GM19455 (cell line): Measurements from ENCODE around the gene CHMP6.
"Not testable (repeated sequence)": the region's sequence is repeated elsewhere in the genome, so short reads cannot be mapped to it uniquely, and the experiment has no call there.

Source experiments
- ATAC-seq: cut with Tn5 transposase; IDR thresholded peaks from one replicate; pipeline ENCODE4 v1.9.1; 2021; ENCODE audit not compliant: unreplicated experiment

CHMP6 gene

GRCh38 chr17:81010935-81011334 lies 19.3 kb downstream of the CHMP6 start:
- ATAC-seq: no peak

- ATAC-seq: no peak
Observed at GRCh38 chr17:81011951-81012350, 20.3 kb downstream of the CHMP6 start.

DNA sequence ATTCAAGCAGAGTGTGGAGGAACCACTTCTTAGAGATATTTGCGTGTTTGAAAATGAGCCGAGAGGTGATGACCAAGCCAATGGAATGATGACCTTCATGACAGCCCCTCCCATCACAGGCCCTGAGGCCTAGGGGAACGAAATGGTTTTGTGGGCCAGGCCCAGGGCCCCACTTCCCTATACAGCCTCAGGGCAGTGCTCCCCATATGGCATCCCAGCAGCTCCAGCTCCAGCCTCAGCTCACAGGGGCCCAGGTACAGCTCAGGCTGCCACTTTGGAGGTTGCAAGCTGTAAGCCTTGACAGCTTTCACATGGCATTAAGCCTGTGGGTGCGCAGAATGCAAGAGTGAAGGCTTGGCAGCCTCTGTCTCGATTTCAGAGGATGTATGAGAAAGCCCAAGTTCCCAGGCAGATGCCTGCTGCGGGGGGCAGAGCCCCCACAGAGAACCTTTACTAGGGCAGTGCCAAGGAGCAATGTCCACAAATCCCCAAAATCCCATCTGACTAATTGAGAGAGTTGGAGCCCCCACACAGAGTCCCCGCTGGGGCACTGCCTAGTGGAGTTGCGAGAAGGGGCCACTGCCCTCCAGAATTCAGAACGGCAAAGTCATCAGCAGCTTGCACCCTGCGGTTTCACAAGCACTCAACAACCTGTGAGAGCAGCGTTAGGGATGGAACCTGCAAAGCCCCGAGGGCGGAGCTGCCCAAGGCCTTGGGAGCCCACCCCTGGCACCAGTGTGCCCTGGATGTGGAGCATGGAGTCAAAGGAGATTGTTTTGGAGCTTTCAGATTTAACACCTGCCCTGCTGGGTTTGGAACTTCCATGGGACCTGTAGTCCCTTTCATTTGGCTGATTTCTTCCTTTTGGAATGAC lies 21.2 kb downstream of the CHMP6 start:
- ATAC-seq: no peak

DNA sequence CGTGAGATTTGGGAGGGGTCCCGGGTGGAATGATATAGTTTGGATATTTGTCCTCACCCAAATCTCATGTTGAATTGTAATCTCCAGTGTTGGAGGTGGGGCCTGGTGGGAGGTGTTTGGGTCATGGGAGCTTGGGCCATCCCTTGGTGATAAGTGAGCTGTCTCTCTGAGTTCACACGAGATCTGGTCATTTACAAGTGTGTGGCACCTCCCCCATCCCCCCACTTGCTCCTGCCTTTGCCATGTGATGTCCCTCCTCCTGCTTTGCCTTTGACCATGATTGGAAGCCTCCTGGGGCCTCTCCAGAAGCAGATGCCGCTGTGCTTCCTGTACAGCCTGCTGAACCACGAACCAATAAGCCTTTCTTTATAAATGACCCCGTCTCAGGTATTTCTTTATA lies 22.0 kb downstream of the CHMP6 start:
- ATAC-seq: no peak

DNA sequence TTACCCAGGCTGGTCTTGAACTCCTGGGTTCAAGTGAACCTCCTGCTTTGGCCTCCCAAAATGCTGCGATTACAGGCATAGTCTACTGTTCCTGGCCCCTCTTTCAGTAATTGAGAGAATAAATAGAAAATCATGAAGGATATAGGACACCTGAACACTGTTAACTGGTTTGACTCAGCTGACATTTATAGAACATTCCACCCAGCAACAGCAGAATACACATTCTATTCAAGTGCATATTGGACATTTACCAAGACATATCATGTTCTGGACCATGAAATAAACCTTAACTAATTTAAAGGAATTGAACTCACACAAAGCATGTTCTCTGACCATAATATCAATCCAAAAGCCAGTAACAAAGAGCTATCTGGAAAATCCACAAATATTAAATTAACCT lies 23.5 kb downstream of the CHMP6 start:
- no peak for ATAC-seq

DNA sequence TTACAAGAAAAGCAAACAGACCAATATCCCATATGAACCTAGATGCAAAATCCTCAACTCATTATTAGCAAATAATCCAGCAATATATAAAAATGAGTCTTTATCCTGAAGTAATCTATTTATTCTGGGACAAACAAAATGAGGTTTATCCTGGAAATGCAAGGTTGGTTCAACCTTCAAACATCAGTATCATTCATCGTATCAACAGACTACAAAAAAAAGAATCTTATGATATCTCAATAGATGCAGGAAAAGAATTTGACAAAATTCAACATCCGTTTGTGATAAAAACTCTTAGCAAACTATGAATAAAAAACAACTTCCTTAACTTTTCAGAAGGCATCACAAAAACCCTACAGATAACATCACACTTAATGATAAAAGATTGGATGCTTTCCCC lies 24.9 kb downstream of the CHMP6 start:
- ATAC-seq: no peak

DNA sequence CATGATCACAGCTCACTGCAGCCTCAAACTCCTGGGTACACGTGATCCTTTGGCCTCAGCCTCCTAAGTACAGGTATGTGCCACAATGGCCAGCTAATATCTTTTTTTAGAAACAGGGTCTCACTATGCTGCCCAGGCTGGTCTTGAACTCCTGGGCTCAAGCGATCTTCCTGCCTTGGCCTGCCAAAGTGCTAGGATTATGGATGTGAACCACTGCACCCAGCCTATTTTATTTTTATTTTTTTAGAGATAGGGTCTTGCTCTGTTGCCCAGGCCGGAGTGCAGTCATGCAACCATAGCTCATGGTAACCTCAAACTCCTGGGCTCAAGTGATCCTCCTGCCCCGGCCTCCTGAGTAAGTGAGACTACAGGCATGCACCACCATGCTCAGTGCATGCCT lies 25.7 kb downstream of the CHMP6 start:
- not testable (repeated sequence) for ATAC-seq

- ATAC-seq: no peak
Observed at GRCh38 chr17:81018044-81018802, 26.6 kb downstream of the CHMP6 start.

- no peak for ATAC-seq
Observed at GRCh38 chr17:81019563-81020442, 28.2 kb downstream of the CHMP6 start.

GRCh38 chr17:81020443-81020766 lies 28.8 kb downstream of the CHMP6 start:
- no peak for ATAC-seq

- no peak for ATAC-seq
Observed at GRCh38 chr17:81020767-81021497, 29.3 kb downstream of the CHMP6 start.

- ATAC-seq: no peak
Observed at GRCh38 chr17:81021531-81022343, 30.1 kb downstream of the CHMP6 start.

DNA sequence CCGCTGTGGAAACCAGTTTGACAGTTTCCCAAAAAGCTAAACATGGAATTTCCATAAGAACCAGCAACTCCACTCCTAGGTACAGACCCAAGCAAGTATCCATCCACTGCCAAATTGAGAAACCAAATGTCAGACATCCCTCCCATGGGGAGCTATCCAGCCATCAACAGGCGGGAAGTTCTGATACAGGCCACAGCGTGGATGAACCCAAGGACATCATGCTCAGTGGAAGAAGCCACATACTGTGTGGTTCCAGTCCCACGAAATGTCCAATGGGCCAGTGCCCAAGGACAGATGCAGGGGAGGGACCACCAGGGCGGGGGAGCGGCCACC lies 30.7 kb downstream of the CHMP6 start:
- no peak for ATAC-seq

DNA sequence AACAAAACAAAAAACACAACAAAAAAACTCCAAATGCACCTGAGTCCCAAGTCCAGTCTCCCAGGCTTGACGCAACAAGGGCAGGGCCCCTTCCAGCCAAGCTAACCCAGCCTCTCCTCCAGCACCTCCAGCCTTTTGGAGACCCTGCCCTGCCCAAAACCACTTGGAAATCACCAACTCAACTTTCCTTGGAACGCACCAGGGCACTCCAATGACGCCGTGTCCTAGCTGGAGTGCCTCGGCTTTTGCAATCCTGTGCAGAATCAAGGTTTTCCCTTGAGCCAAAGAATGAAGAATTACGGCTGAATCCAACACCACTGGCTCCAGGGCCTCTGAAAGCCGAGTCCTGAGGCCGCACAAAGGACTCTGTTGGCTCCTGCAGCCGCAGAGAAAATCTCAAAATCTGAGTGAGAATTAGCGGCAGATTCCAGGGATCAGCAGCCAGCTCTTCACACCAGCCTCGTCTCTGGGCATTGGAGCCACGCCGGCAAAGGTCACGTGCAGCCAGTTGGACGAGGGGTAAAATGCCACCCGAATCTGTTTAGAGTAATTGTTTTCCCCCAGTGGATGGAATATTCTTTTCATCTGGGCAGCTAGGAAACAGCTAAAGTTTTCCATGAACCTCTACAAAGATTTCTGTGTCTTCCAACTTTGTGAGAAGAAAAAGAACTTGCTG lies 33.6 kb downstream of the CHMP6 start:
- ATAC-seq: no peak

DNA sequence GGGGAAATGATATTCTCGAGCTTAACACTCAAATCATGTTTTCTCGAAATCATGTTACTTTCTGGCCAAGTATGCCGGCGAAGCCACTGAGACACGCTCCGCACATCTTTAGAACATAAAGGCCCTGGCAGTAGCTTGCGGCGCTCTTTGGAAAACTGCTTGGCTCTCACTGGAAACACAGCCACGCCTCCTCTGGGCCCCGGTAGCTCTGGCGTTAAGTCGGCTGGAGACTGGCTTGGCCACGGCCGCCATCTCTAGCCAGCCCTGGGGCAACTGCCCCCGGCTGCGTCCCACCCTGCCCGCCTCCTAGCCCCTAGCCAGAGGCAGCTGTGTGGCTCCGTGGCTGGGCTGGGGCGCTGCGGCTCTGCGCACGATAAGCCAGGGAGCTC lies 34.1 kb downstream of the CHMP6 start:
- ATAC-seq: no peak

GRCh38 chr17:81026266-81027036 lies 34.8 kb downstream of the CHMP6 start:
- ATAC-seq: no peak

- no peak for ATAC-seq
Observed at GRCh38 chr17:81027038-81027437, 35.4 kb downstream of the CHMP6 start.

DNA sequence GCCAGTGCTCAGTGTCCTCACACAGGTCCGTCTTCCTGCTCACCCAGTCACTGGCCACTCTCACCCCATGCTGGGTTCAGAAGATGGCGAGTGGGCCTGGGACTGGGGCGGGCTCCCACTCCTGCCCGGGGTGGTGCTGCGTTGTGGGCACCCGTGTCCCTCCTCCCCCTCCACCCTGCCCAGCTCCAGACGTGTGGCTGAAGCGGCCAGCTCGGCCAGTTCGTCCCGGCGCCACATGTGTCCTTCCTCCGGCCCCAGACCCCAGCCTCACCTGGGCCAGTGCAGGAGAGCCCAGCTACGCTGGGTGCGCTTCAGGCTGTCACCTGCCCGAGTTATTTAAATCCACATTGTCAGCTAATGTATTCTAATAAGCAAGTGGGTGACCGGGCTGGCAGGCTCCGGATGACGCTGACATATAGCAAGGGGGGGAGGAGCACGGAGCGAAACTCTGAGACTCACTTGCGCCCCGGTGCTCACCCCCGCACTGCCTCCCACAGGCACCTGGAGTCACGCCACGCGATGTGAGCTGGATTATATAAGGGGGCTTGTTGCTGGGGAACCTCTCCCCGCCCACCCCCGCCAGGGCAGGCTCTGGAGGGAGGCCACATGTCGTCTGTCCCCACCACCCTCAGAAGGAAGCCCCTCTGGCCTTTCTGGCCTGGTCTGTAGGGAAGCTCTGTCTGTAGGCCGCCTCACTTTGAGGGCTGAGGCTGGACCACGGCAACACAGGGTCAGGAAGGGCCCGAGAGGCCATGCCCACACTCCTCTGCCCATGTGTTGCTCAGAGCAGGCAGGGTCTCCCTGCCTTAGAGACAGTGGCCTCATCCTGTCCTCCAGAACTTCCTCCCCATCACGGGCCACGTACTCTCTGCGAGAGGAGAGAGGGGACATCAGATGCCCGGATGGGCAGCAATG lies 36.2 kb downstream of the CHMP6 start:
- ATAC-seq: no peak
